OCI-LY3 (cell line): ENCODE measurements around the gene CELF2.

Experiments used
- H2AFZ ChIP-seq: fragments of 200-600, 300-600 bp; shearing (Covaris generic); 2 replicates; pipeline ENCODE4 v1.6.0; 2014; ENCODE audit warnings: antibody characterized with exemption, low read depth, low read length
- H3K27ac ChIP-seq: fragments of 200-600, 300-600 bp; sonication (generic); 2 replicates; pipeline ENCODE4 v1.5.1; 2014; ENCODE audit warnings: mild to moderate bottlenecking, low read length, moderate library complexity, mixed read lengths
- H3K27me3 ChIP-seq: fragments of 200-600, 300-600 bp; sonication (generic); 2 replicates; pipeline ENCODE4 v1.6.1; 2014; ENCODE audit warnings: low read depth, low read length, mixed read lengths
- H3K36me3 ChIP-seq: fragments of 200-600, 300-600 bp; sonication (generic); replicated peaks from 2 replicates; pipeline ENCODE3; 2014; ENCODE audit warnings: low read depth, low read length, mixed read lengths
- H3K4me1 ChIP-seq: fragments of 300-600, 200-600 bp; sonication (generic); 2 replicates; pipeline ENCODE4 v1.6.1; 2014; ENCODE audit warnings: low read length, mixed read lengths
- H3K4me2 ChIP-seq: fragments of 200-600, 300-600 bp; sonication (generic); 2 replicates; pipeline ENCODE4 v1.6.1; 2014; ENCODE audit warnings: low read length, mixed read lengths
- H3K4me3 ChIP-seq: fragments of 300-600, 200-600 bp; sonication (generic); 2 replicates; pipeline ENCODE4 v1.5.1; 2014; ENCODE audit warnings: antibody characterized with exemption, mild to moderate bottlenecking, low read length, moderate library complexity
- H3K79me2 ChIP-seq: fragments of 300-600, 200-600 bp; shearing (Covaris generic); 2 replicates; pipeline ENCODE4 v1.6.1; 2014; ENCODE audit warnings: mild to moderate bottlenecking, low read length, mixed read lengths
- H3K9ac ChIP-seq: fragments of 300-600, 200-600 bp; shearing (Covaris generic); 2 replicates; pipeline ENCODE4 v1.6.0; 2014; ENCODE audit warnings: mild to moderate bottlenecking, low read length, moderate library complexity
- H3K9me3 ChIP-seq: fragments of 200-600, 300-600 bp; shearing (Covaris generic); 2 replicates; pipeline ENCODE4 v1.6.1; 2014; ENCODE audit warnings: low read length, mixed read lengths; ENCODE audit not compliant: insufficient read depth
- H4K20me1 ChIP-seq: fragments of 200-600, 300-600 bp; sonication (generic); 2 replicates; pipeline ENCODE4 v1.6.1; 2016; ENCODE audit warnings: low read length, mixed read lengths; ENCODE audit not compliant: insufficient read depth
- CTCF ChIP-seq: fragments of 200-600, 300-600 bp; sonication (generic); IDR thresholded peaks from 2 replicates; pipeline ENCODE4 v1.5.1; 2014; ENCODE audit warnings: antibody characterized with exemption, low read length, low read depth
- EZH2phosphoT487 ChIP-seq: fragments of 200-600 bp; shearing (Covaris generic); IDR thresholded peaks from 2 replicates; pipeline ENCODE4 v1.6.1; 2018; ENCODE audit warnings: antibody characterized with exemption, mixed run types, low read depth

Gene CELF2

GRCh38 chr10:11264296-11265048 lies 246.8 kb downstream of the CELF2 start:
- Histone ChIP-seq H3K4me2 (no peak overlapping the region), H2AFZ (no peak overlapping the region), H3K27ac (no peak overlapping the region), H3K36me3 (no peaks in the 10 kb centered on the region), H3K4me1 (no peaks in the 10 kb centered on the region), H3K9me3 (no peaks in the 10 kb centered on the region), H3K9ac (no peak overlapping the region), H3K79me2 (no peaks in the 10 kb centered on the region), H4K20me1 (no peaks in the 10 kb centered on the region), H3K27me3 (peaks cover 5% of the 10 kb centered on the region; the same call in 1 of the 2 replicates), H3K4me3 (no peak overlapping the region)
- TF ChIP-seq CTCF: no peak
- TF ChIP-seq EZH2phosphoT487: no peak

DNA sequence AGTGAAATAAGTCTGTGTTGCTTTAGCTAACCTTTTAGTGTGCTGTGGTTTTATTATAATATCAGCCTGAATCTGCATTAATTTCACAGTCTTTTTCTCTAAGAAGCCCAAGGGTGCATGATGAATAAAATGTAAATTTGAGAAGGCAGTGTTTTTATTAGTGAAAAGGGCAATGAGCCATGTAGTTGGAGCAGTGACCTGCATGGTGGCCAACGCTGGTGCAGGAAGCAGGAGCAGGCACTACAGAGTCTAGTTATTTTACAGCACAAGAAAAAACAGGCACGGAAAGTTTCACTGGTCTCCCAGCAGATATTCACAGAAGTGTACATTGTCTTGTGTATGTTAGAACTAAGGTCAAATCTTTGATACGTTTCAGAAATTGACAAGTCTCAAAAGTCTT lies 247.8 kb downstream of the CELF2 start:
- Histone ChIP-seq H3K27me3 (peaks cover 12% of the 10 kb centered on the region; the same call in 1 of the 2 replicates), H3K27ac (no peak overlapping the region), H3K4me2 (no peak overlapping the region), H3K9me3 (no peaks in the 10 kb centered on the region), H3K4me1 (peaks cover 5% of the 10 kb centered on the region), H3K9ac (no peak overlapping the region), H2AFZ (no peak overlapping the region), H4K20me1 (no peaks in the 10 kb centered on the region), H3K79me2 (no peaks in the 10 kb centered on the region), H3K36me3 (no peaks in the 10 kb centered on the region), H3K4me3 (no peak overlapping the region)
- TF ChIP-seq CTCF (no peak), EZH2phosphoT487 (no peak)

GRCh38 chr10:11266426-11266825 lies 248.8 kb downstream of the CELF2 start:
- no peaks in the 10 kb centered on the region for H3K79me2 ChIP-seq
- H3K9me3 ChIP-seq: no peaks in the 10 kb centered on the region
- no peak overlapping the region for H3K27ac ChIP-seq
- TF ChIP-seq CTCF: no peak
- no peak for TF ChIP-seq EZH2phosphoT487
- no peak overlapping the region for H3K9ac ChIP-seq
- H3K27me3 ChIP-seq: peaks cover 12% of the 10 kb centered on the region; the same call in 1 of the 2 replicates
- H3K4me1 ChIP-seq: peaks cover 11% of the 10 kb centered on the region
- no peak overlapping the region for H3K4me3 ChIP-seq
- H3K4me2 ChIP-seq: no peak overlapping the region
- no peak overlapping the region for H2AFZ ChIP-seq
- no peaks in the 10 kb centered on the region for H3K36me3 ChIP-seq
- H4K20me1 ChIP-seq: no peaks in the 10 kb centered on the region

DNA sequence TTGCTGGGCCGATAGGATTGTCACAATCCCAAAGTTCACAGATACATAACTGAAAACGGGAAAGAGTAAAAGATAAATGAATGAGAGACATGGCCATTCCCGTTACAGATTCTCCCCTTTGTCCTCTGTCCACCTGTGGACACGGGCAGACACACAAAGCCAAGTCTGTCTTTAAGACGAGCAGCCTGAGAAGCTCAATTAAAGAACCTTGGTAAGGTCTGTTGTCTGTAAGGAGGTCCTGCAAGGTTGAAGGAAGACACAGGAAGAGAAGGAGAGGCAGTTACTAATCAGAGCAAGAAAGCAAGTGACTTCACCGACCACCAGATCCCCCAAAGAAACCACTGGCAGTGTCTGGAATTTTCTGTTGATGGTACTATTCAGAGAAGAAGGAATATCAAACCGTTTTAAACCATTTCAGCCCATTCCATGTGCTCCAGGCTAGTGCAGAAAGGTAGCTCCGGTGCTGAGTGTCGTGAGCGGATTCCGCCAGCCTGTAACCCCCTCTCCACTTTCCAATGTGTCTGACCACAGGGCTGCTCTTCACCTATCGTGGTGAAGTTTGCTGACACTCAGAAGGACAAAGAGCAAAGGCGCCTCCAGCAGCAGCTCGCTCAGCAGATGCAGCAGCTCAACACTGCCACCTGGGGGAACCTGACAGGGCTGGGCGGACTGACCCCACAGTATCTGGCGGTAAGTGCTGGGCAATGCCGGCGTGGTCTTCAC lies 252.6 kb downstream of the CELF2 start:
- no peak overlapping the region for H3K9ac ChIP-seq
- H3K9me3 ChIP-seq: no peaks in the 10 kb centered on the region
- no peaks in the 10 kb centered on the region for H4K20me1 ChIP-seq
- H2AFZ ChIP-seq: no peak overlapping the region; the same call in 1 of the 2 replicates
- H3K79me2 ChIP-seq: no peaks in the 10 kb centered on the region
- no peaks in the 10 kb centered on the region for H3K36me3 ChIP-seq
- H3K27me3 ChIP-seq: peaks cover 12% of the 10 kb centered on the region; the same call in 1 of the 2 replicates
- peak overlapping the region; percentile 58 for H3K4me2 ChIP-seq
- H3K4me3 ChIP-seq: 0 out of 2 replicates have a peak overlapping the region, but pooled peaks have one; percentile 30
- TF ChIP-seq EZH2phosphoT487: no peak
- TF ChIP-seq CTCF: peak; percentile 87
- H3K27ac ChIP-seq: no peak overlapping the region
- peaks cover 21% of the 10 kb centered on the region for H3K4me1 ChIP-seq
